Embryonic facial prominence (tissue), 1 donor: ENCODE data around the gene TMEM217.
"Not testable (repeated sequence)": the region's sequence is repeated elsewhere in the genome, so short reads cannot be mapped to it uniquely, and the experiment has no call there.

ENCODE experiments used
- DNase-seq: peaks from one replicate; pipeline ENCODE4 v3.0.0-alpha.2; 2016; ENCODE audit errors: extremely low spot score

The TMEM217 gene

GRCh38 chr6:37185949-37186720, 71.8 kb downstream of the TMEM217 start:
- DNase-seq, result not testable (repeated sequence)

GRCh38 chr6:37182736-37183590, 75.0 kb downstream of the TMEM217 start:
- no peak for DNase-seq

- DNase-seq, result not testable (repeated sequence)
These were observed 77.3 kb downstream of the TMEM217 start for GRCh38 chr6:37180610-37181009.

GRCh38 chr6:37180075-37180474, 77.9 kb downstream of the TMEM217 start:
- DNase-seq, result no peak

- no peak for DNase-seq
These were observed 79.9 kb downstream of the TMEM217 start for GRCh38 chr6:37177935-37178517.

- no peak for DNase-seq
These were observed 80.6 kb downstream of the TMEM217 start for GRCh38 chr6:37177077-37177934.

- no peak for DNase-seq
These were observed 81.5 kb downstream of the TMEM217 start for GRCh38 chr6:37176268-37177076.

GRCh38 chr6:37175332-37176267, 82.3 kb downstream of the TMEM217 start:
- DNase-seq, result no peak

GRCh38 chr6:37174515-37175331, 83.2 kb downstream of the TMEM217 start:
- no peak for DNase-seq

- DNase-seq, result no peak
These were observed 83.8 kb downstream of the TMEM217 start for GRCh38 chr6:37174196-37174514.

GRCh38 chr6:37173493-37174195, 84.3 kb downstream of the TMEM217 start:
- no peak for DNase-seq

GRCh38 chr6:37172912-37173492, 84.9 kb downstream of the TMEM217 start:
- no peak for DNase-seq

- DNase-seq, result peak; percentile 79
These were observed 85.8 kb downstream of the TMEM217 start for GRCh38 chr6:37171970-37172812.

GRCh38 chr6:37171201-37171969, 86.6 kb downstream of the TMEM217 start:
- no peak for DNase-seq

GRCh38 chr6:37170273-37171200, 87.4 kb downstream of the TMEM217 start:
- DNase-seq, result no peak
